ENCODE measurements around the gene CTNNA3.

DNA sequence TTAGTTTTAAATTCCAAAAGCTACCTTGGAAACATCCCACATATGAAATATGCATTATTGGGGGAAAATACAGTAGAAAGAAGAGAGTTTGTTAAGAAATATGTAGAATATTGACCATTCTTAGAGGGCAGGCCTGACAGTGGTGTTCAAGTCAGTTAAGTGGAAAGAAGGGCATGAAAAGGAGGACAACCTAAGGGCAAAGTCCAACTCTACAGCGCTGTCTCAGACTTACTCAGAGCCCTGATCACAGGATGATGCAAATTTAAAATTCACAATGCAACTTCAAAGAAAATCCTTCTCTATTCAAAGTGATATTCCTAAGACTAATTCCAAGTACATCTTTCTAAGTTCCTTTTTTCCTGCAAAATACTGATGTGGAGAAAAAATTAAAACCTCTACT lies 909.3 kb downstream of the CTNNA3 start:
- TF ChIP-seq POLR2A (IDR thresholded peaks at IDR 0.05) = no peak
- TF ChIP-seq, protein P1, sequence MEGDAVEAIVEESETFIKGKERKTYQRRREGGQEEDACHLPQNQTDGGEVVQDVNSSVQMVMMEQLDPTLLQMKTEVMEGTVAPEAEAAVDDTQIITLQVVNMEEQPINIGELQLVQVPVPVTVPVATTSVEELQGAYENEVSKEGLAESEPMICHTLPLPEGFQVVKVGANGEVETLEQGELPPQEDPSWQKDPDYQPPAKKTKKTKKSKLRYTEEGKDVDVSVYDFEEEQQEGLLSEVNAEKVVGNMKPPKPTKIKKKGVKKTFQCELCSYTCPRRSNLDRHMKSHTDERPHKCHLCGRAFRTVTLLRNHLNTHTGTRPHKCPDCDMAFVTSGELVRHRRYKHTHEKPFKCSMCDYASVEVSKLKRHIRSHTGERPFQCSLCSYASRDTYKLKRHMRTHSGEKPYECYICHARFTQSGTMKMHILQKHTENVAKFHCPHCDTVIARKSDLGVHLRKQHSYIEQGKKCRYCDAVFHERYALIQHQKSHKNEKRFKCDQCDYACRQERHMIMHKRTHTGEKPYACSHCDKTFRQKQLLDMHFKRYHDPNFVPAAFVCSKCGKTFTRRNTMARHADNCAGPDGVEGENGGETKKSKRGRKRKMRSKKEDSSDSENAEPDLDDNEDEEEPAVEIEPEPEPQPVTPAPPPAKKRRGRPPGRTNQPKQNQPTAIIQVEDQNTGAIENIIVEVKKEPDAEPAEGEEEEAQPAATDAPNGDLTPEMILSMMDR (IDR thresholded peaks at IDR 0.05) = no peak
